Measurements from ENCODE around the gene ACOX3.

- TF ChIP-seq CTCF (IDR thresholded peaks at IDR 0.05) (no peak), POLR2A (IDR thresholded peaks at IDR 0.05) (no peak), EP300 (IDR thresholded peaks at IDR 0.05) (peak in 1 of 2 donors; percentile 64)
These were observed 99.7 kb downstream of the ACOX3 start for GRCh38 chr4:8340781-8341241.
